ENCODE data around the gene CBLB.
"Not testable (repeated sequence)": the region's sequence is repeated elsewhere in the genome, so short reads cannot be mapped to it uniquely, and the experiment has no call there.

DNA sequence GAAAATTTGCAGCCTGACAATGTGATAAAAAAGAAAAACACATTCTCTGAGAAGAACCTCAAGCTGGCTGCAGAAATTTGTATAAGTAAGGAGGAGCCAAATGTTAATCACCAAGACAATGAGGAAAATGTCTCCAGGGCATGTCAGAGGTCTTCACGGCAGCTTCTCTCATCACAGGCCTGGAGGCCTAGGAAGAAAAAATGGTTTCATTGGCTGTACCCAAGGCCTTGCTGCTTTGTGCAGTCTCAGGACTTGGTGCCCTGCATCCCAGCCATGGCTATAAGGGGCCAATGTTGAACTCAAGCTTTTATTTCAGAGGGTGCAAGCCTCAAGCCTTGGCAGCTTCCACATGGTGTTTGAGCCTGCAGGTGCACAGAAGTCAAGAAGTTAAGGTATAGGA is 106.6 kb downstream of the CBLB start:
- not testable (repeated sequence) for TF ChIP-seq CTCF (conservative IDR thresholded peaks at IDR 0.05; ENCODE audit: low read depth, low read length); EZH2 (IDR thresholded peaks at IDR 0.05; ENCODE audit: low read length, unreplicated experiment); EZH2phosphoT487 (IDR thresholded peaks at IDR 0.05; ENCODE audit: borderline replicate concordance, low read length)

Measured in PC-3 (cell line).